ENCODE results near the gene CSRP2.

CSRP2 gene

DNA sequence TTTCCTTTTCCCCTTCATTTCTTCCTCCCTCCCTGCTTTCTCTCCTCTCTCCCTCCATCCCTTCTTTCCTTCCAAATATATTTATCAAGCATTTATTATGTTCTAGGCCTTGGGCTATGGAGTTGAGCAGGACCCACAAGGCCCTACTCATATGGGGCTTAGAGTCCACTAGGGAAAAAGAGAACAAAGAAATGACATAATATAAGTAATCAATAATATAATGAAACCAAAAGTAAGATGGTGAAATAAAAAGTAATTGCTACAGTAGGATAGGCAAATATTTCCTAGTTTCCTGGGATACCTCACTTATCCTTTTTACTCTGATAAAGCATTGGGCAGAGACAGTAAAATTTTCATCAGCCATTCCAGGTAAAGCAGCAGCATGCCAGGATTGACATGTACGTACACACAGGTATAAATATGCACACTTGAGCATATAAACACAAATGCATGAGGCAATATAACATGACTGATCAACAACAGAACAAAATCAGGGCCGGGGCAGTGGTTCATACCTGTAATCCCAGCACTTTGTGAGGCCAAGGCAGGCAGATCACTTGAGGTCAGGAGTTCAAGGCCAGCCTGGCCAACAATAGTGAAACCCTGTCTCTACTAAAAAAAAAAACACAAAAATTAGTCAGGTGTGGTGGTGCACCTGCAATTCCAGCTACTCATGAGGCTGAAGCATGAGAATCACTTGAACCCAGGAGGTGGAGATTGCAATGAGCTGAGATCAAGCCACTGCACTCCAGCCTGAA lies 35.5 kb upstream of the CSRP2 start:
- TF ChIP-seq, protein P1, sequence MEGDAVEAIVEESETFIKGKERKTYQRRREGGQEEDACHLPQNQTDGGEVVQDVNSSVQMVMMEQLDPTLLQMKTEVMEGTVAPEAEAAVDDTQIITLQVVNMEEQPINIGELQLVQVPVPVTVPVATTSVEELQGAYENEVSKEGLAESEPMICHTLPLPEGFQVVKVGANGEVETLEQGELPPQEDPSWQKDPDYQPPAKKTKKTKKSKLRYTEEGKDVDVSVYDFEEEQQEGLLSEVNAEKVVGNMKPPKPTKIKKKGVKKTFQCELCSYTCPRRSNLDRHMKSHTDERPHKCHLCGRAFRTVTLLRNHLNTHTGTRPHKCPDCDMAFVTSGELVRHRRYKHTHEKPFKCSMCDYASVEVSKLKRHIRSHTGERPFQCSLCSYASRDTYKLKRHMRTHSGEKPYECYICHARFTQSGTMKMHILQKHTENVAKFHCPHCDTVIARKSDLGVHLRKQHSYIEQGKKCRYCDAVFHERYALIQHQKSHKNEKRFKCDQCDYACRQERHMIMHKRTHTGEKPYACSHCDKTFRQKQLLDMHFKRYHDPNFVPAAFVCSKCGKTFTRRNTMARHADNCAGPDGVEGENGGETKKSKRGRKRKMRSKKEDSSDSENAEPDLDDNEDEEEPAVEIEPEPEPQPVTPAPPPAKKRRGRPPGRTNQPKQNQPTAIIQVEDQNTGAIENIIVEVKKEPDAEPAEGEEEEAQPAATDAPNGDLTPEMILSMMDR (IDR thresholded peaks at IDR 0.05; ENCODE audit: low read depth, low read length, missing control alignments): no peak
- H3K27me3 ChIP-seq (replicated peaks): no peaks in the 10 kb centered on the region
- DNase-seq: no peak
- H3K36me3 ChIP-seq (replicated peaks): no peaks in the 10 kb centered on the region
- H3K27ac ChIP-seq: no peak overlapping the region
- H3K4me3 ChIP-seq (ENCODE audit: low read depth, low read length): no peak overlapping the region
- in situ Hi-C loops (cut with HindIII; ENCODE audit: low pct_ligation_motif_present, low sequenced_read_pairs): no loop called here

DNA sequence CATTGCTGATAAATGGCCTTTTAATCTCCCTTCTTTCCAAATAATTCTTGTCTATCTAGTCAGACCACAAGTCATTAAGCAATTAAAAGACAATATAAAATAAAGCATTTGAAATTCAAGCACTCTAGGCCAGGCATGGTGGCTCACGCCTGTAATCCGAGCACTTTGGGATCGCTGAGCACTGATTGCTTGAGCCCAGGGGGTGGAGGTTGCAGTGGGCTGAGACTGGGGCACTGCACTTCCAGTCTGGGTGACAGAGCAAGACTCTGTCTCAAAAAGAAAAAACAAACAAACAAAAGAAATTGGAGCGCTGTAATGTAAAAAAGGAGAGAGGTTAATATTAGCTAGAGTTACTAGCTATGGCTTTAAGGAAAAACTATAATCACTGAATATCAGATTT lies 30.5 kb upstream of the CSRP2 start:
- TF ChIP-seq, protein P1 (IDR thresholded peaks at IDR 0.05; ENCODE audit: low read depth, low read length, missing control alignments): no peak
- DNase-seq: no peak
- no peaks in the 10 kb centered on the region for H3K27me3 ChIP-seq (replicated peaks)
- H3K27ac ChIP-seq: no peak overlapping the region
- no peaks in the 10 kb centered on the region for H3K36me3 ChIP-seq (replicated peaks)
- in situ Hi-C loops (cut with HindIII; ENCODE audit: low pct_ligation_motif_present, low sequenced_read_pairs): no loop called here
- H3K4me3 ChIP-seq (ENCODE audit: low read depth, low read length): no peak overlapping the region

DNA sequence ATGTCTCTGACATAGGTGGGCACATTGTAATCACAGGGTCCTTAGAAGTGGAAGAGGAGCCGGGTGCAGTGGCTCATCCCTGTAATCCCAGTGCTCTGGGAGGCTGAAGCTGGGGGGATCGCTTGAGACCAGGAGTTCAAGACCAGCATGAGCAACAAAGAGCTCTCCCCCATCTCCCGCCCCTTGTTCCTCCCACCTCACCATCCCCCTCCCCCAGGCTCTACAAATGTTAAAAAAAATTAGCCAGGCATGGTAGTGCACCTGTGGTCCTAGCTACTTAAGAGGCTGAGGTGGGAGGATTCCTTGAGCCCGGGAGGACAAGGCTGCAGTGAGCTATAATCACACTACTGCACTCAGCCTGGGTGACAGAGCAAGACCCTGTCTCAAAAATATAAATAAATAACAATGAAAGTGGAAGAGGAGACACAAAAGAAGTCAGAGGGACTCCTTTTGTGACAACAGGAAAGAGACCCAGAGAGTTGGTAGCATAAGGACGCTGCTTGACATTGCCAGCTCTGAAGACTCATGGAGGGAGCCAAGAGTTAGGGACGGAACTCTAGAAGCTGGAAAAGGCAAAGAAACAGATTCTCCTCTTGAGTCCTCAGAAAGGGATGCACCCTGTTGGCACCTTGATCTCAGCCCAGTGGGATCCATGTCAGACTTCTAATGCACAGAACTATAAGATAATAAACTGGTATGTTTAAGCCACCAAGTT lies 29.6 kb upstream of the CSRP2 start:
- TF ChIP-seq, protein P1 (IDR thresholded peaks at IDR 0.05; ENCODE audit: low read depth, low read length, missing control alignments): no peak
- Histone ChIP-seq H3K27ac (no peak overlapping the region), H3K36me3 (replicated peaks) (no peaks in the 10 kb centered on the region), H3K27me3 (replicated peaks) (no peaks in the 10 kb centered on the region), H3K4me3 (ENCODE audit: low read depth, low read length) (no peak overlapping the region)
- in situ Hi-C loops (cut with HindIII; ENCODE audit: low pct_ligation_motif_present, low sequenced_read_pairs): no loop called here
- no peak for DNase-seq

DNA sequence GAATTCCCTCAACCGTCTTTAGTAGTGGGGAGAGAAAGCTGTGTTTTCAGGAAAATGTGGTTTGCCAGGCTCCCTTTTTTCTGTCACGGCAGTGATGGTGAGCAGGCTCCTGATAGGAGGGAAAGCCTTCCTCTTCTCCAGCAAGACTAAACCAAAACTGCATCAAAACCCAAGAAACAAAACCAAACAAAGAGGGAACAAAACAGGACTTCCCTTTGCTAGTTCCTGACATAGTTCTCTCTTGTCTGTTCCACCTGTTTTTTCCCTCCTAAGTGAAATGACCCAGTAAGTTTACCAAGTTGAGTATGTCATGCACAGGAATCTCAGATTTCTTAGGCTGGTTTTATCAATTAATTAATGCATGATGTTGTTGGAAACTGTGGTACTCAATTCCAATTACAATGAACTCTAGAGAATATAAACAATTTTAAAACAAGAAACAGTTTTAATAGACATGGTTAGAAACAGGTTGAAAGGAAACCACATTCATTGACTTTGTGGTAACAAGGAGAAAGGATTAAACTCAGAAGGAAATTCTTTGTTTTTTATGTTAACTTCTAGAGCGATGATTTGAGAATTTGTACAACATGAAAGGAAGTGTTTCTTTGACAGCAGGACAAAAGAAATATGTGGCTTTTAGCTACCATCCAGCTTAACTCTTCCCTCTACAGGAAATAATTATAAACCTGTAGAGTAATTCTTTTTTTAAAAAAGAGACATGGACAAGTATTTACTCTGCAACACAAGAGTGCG lies 23.0 kb upstream of the CSRP2 start:
- Histone ChIP-seq H3K27ac (no peak overlapping the region), H3K4me3 (ENCODE audit: low read depth, low read length) (no peak overlapping the region), H3K27me3 (replicated peaks) (no peaks in the 10 kb centered on the region), H3K36me3 (replicated peaks) (no peaks in the 10 kb centered on the region)
- TF ChIP-seq, protein P1 (IDR thresholded peaks at IDR 0.05; ENCODE audit: low read depth, low read length, missing control alignments): no peak
- no peak for DNase-seq
- in situ Hi-C loops (cut with HindIII; ENCODE audit: low pct_ligation_motif_present, low sequenced_read_pairs): no loop called here

DNA sequence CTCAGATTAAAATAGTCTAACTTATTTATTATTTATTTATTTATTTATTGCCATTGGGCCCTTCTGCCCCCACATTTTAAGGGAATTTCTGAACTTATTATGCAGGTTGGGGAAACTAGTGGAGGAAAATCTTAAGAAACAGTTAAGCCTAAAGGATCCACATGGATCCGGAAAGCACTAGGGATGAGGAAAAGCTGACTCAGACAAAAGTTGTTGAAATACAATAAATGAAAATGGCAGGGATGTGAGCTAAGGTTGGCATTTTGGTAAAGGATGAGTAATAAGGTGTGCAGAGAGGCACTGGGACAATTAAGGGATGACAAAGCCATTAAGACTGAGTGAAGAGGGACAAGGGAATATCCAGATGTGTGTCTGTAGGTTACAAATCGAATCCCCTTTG lies 20.7 kb upstream of the CSRP2 start:
- H3K4me3 ChIP-seq (ENCODE audit: low read depth, low read length): no peak overlapping the region
- TF ChIP-seq, protein P1 (IDR thresholded peaks at IDR 0.05; ENCODE audit: low read depth, low read length, missing control alignments): no peak
- no peak for DNase-seq
- H3K36me3 ChIP-seq (replicated peaks): no peaks in the 10 kb centered on the region
- no peaks in the 10 kb centered on the region for H3K27me3 ChIP-seq (replicated peaks)
- in situ Hi-C loops (cut with HindIII; ENCODE audit: low pct_ligation_motif_present, low sequenced_read_pairs): no loop called here
- H3K27ac ChIP-seq: no peak overlapping the region
